ENCODE results near the gene GCG. TPM values are rescaled to one million over a fixed set of nuclear protein-coding genes. Genes with fewer than 3 reads are reported as not detected.

GCG gene
- total RNA-seq, 1 experiment from 2014 or later: not detected

DNA sequence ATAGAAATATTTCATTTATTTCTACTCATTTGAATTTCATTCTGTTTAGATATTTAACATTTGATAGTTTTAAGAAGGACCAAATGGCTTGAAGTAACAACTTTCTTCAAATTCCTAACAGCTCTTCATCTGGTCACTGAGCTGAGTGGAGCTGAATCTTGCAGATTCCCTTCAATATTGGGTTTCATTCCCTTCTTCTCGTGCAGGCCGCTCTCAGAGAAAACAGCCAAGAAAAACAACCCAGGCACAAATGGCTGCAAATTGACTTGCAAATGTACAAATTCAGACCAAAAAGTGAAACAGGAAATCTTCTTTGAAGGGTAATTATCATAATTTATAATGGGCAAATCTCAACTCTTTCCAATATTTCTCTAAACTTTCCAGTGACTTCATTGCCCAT, 30.3 kb upstream of the GCG start:
- TF ChIP-seq EZH2 (IDR thresholded peaks at IDR 0.05) (no peak), YY1 (IDR thresholded peaks at IDR 0.05; ENCODE audit: extremely low read depth, insufficient replicate concordance, low read depth, low read length) (no peak), JUND (IDR thresholded peaks at IDR 0.05) (no peak), ELF1 (IDR thresholded peaks at IDR 0.05; ENCODE audit: borderline replicate concordance, low read depth) (no peak), SRF (IDR thresholded peaks at IDR 0.05; ENCODE audit: low read depth) (no peak), FOSL1 (IDR thresholded peaks at IDR 0.05; ENCODE audit: low read depth) (no peak), POLR2AphosphoS5 (IDR thresholded peaks at IDR 0.05; ENCODE audit: low read depth, low read length) (no peak), EZH2phosphoT487 (IDR thresholded peaks at IDR 0.05; ENCODE audit: borderline replicate concordance) (no peak), ZNF274 (IDR thresholded peaks at IDR 0.05; ENCODE audit: low read depth, low read length) (no peak), CBX3 (IDR thresholded peaks at IDR 0.05; ENCODE audit: low read depth) (no peak)
- TF ChIP-seq, protein P1, sequence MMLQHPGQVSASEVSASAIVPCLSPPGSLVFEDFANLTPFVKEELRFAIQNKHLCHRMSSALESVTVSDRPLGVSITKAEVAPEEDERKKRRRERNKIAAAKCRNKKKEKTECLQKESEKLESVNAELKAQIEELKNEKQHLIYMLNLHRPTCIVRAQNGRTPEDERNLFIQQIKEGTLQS (IDR thresholded peaks at IDR 0.05): no peak
- TF ChIP-seq, protein P2, sequence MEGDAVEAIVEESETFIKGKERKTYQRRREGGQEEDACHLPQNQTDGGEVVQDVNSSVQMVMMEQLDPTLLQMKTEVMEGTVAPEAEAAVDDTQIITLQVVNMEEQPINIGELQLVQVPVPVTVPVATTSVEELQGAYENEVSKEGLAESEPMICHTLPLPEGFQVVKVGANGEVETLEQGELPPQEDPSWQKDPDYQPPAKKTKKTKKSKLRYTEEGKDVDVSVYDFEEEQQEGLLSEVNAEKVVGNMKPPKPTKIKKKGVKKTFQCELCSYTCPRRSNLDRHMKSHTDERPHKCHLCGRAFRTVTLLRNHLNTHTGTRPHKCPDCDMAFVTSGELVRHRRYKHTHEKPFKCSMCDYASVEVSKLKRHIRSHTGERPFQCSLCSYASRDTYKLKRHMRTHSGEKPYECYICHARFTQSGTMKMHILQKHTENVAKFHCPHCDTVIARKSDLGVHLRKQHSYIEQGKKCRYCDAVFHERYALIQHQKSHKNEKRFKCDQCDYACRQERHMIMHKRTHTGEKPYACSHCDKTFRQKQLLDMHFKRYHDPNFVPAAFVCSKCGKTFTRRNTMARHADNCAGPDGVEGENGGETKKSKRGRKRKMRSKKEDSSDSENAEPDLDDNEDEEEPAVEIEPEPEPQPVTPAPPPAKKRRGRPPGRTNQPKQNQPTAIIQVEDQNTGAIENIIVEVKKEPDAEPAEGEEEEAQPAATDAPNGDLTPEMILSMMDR (IDR thresholded peaks at IDR 0.05 in 2 of 3, conservative IDR thresholded peaks at IDR 0.05 in 1 of 3; ENCODE audit: borderline replicate concordance in 1 of 3, insufficient read depth in 1 of 3, low read depth in 2 of 3, low read length in 2 of 3): no peak
- H4K20me1 ChIP-seq (ENCODE audit: insufficient read depth): no peaks in the 10 kb centered on the region
- RAD21 ChIA-PET (ENCODE audit: low non-redundant PET in 1 of 2, low total read pairs in 2 of 2, uncharacterized antibody in 2 of 2, unreplicated experiment in 2 of 2): no interaction called here
- no peaks in the 10 kb centered on the region for H3K27me3 ChIP-seq (ENCODE audit: insufficient read depth, low read length)
- CTCF ChIA-PET: no interaction called here
- no peak overlapping the region for H3K9ac ChIP-seq (ENCODE audit: low read length)
- no peaks in the 10 kb centered on the region for H3K36me3 ChIP-seq (ENCODE audit: control insufficient read depth in 1 of 2, insufficient read depth in 2 of 2, low read length in 2 of 2)
- H3K9me3 ChIP-seq (ENCODE audit: control insufficient read depth in 1 of 2, insufficient read depth in 1 of 2, low read depth in 1 of 2, low read length in 2 of 2): no peaks in the 10 kb centered on the region
- ATAC-seq (no peak), DNase-seq (ENCODE audit: low read depth, low spot score) (no peak)
- no peaks in the 10 kb centered on the region for H3K4me1 ChIP-seq (ENCODE audit: control insufficient read depth in 1 of 2, insufficient read depth in 2 of 2, low read length in 2 of 2)
- no peak overlapping the region for H3K4me2 ChIP-seq (ENCODE audit: low read length)
- BruUV-seq (replicated peaks): no TSS peak
- no peak overlapping the region for H3K4me3 ChIP-seq (replicated peaks in 1 of 2; ENCODE audit: low read depth in 1 of 2, low read length in 2 of 2)
- H3K79me2 ChIP-seq (ENCODE audit: insufficient read depth, low read length): no peaks in the 10 kb centered on the region
- no peak overlapping the region for H3K27ac ChIP-seq (ENCODE audit: low read depth, low read length)
- no peaks in the 10 kb centered on the region for H3K9me2 ChIP-seq (ENCODE audit: insufficient read depth)
- POLR2A ChIA-PET: no interaction called here
- intact Hi-C loops (cut with micrococcal nuclease): no loop called here
- no peak overlapping the region for H2AFZ ChIP-seq (ENCODE audit: low read depth, low read length, poor library complexity, severe bottlenecking)

Data from HCT116 (cell line).